GM19467 (cell line): ENCODE data around the gene ZNF831.

Experiments used
- ATAC-seq: cut with Tn5 transposase; IDR thresholded peaks from one replicate; pipeline ENCODE4 v1.9.1; 2021; ENCODE audit warnings: mild to moderate bottlenecking, moderate library complexity; ENCODE audit not compliant: unreplicated experiment

Gene ZNF831

DNA sequence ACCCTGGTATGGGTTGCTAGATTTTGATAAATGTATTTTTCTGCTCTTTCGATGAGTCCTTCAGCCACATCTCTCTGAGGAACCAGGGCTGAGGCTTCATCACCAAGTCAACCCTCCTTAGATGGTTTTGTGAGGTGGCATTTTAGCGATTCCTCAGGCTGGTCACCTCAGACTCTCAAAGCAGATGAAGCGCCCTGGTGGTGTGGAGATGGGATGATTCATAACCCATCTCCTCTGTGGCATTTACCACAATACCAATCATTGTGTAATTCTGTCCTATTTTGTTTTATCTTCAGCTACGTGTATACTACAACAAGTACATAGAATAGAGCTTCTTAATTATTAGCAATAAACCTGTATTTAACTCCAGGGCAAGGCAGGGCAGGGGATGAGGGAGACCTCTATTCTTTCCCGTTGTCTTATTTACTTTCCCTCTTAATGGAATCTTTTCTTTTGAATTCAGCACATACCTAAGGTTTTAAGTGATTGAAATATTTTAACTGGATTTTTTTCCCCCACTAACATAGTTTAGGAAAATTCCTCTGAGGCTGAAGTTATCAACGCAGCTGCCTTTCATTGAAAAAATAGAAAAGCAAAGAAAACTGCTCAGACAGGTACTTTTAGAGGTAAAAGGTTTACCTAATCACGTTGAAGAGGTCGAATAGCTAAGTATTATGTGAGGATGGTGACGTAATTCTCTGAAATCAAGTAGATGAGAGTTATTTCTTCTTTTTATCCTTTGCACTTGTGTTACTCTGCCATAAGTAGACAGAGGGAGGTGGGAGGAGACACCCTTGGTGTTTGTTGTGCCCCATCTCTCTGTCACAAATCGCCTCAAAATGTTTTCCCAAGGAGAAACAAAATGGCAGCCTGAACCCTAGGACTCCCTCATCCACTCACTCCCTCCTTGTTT, 79.3 kb downstream of the ZNF831 start:
- ATAC-seq = no peak

DNA sequence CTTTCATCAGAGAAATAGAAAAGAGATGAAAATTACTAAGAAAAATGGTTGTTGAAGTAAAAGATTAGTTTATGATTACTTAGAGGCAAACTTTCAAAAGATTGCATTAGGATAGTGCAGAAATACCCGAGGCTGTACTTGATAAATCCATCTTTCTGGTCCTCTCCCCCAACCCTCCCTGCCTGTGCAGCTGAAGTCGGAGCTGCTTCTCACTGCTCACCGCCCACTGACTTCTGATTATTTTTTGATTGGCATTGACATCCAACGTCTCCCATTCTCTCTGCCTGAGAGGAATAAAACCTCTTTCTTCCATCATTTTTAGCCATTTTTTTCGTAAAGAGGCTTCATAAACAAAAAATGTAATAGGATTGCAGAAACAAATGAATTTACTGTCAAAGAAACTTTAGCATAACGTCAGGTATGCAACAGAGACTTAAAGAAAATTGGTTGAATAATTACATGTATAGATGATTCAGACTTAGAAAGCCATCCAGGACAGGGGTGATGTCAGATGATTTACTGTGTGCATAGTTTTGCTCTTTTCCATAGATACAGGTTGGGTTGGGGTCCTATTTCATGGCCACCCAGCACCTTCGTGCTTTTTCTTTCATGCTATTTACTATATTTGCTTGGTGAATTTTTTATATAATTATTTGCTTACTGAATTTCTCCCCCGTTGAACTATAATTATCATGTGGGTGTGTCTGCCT, 83.2 kb downstream of the ZNF831 start:
- no peak for ATAC-seq

- no peak for ATAC-seq
Observed at GRCh38 chr20:59247731-59248684, 84.4 kb downstream of the ZNF831 start.

DNA sequence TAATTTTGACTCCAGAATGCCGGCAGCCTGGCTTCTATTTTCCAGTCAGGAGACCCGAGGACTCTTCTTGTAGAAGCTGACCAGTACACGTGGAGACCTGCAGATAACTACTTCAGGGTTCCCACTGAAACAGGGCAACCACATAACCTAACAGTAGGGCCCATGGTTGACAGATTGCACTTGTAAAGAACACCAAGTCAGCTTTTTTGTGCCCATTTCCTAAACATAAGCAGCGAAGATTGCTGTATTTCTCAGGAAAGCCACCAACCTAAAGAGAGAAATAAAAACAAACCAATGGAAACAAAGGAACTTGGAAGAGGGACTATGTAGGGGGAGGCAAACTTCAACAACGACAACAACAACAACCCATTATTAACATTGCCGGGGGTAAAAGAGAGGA, 86.7 kb downstream of the ZNF831 start:
- ATAC-seq = no peak

- ATAC-seq = no peak
Observed at GRCh38 chr20:59253325-59253724, 89.7 kb downstream of the ZNF831 start.

DNA sequence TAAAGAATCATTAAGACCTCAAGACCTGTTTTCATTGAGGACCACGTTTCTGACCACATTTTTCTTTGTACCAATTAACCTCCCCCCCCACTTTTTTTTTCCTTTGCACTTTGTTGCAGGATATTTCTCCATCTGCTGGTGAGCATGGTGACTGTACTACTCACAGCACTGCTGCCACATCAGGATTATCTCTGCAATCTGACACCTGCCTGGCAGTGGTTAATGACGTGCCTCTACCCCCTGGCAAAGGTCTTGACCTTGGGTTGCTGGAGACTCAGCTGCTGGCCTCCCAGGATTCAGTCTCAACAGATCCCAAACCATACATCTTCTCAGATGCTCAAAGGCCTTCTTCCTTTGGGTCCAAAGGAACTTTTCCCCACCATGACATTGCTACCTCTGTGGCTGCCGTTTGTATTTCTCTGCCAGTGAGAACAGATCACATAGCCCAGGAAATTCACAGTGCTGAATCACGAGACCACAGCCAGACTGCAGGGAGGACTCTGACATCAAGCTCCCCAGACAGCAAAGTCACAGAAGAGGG, 90.2 kb downstream of the ZNF831 start:
- ATAC-seq = no peak

GRCh38 chr20:59255256-59255655, 91.6 kb downstream of the ZNF831 start:
- ATAC-seq = no peak

- ATAC-seq = no peak
Observed at GRCh38 chr20:59258221-59258621, 94.6 kb downstream of the ZNF831 start.

- ATAC-seq = no peak
Observed at GRCh38 chr20:59259946-59260345, 96.3 kb downstream of the ZNF831 start.

- no peak for ATAC-seq
Observed at GRCh38 chr20:59265298-59265697, 101.7 kb downstream of the ZNF831 start.

- ATAC-seq = no peak
Observed at GRCh38 chr20:59268870-59269269, 105.2 kb downstream of the ZNF831 start.

- no peak for ATAC-seq
Observed at GRCh38 chr20:59269411-59270025, 105.9 kb downstream of the ZNF831 start.

GRCh38 chr20:59270380-59270779, 106.8 kb downstream of the ZNF831 start:
- no peak for ATAC-seq

DNA sequence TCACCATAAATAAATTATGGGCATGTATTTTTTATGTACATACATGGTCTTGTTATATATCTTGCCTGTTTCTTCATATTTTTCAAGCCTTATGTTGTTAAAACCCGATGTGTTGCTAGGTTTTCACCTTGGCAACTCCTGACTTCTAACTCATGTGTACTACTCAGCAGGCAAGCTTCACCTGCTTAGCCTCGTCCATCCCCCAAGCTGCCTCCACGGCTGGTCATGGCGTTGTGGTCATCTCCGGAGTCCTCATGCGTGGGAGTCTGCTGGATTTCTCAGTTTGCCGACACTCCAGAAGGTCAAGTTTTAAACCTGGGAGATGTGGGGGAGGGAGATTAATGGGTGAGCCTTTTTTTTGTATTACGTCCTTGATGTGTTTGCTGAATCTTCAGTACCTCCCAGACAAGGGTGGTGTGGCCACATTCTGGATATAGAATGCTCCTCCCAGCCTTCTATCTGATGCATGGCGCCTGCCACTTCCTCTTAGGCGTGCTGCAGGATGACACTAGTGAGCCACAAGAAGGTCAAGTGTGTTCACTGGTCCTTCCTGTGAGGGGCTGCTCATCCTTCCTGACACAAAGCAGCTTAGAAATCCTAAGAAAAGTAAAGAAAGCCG, 110.2 kb downstream of the ZNF831 start:
- no peak for ATAC-seq

GRCh38 chr20:59276938-59277337, 113.3 kb downstream of the ZNF831 start:
- ATAC-seq = no peak

DNA sequence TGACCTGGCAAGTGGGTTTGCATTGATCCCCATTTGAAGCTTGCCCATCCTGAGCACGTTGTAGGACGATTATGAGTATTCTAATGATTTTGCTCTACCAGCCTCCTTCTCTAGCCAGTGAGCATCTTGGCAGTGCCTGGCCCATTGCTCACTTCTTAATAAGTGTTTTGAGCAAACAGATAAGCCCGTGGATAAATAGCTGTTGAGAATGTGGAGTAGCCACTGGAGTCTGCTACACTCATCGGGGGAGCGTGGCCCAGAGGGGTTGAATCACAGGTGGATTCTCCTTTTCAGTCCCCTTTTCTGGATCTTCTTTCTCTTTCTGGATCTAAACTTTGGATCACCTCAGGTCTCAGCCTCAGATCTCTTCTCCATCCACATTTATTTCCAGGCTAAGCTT, 120.8 kb downstream of the ZNF831 start:
- ATAC-seq = no peak

DNA sequence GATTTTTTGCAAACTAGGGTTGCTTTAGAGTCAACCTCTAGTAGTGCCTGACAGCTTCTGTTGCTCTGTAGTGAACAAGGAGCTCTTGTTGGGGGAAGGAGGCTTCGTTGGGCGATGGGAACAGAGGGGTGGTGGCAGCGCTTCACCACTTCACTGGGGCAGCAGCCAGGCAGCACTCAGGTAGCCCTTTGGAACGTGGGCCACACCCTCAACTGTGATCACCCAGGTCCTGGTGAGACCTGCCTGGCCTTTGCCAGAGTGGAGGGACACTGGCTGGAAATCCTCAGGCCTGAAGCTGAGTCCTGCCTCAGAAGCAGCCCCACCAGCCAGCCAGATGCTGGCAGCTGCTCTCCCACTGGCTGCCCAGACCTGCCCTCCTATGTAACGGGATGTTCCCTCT, 126.4 kb downstream of the ZNF831 start:
- no peak for ATAC-seq

GRCh38 chr20:59291740-59292383, 128.2 kb downstream of the ZNF831 start:
- no peak for ATAC-seq

DNA sequence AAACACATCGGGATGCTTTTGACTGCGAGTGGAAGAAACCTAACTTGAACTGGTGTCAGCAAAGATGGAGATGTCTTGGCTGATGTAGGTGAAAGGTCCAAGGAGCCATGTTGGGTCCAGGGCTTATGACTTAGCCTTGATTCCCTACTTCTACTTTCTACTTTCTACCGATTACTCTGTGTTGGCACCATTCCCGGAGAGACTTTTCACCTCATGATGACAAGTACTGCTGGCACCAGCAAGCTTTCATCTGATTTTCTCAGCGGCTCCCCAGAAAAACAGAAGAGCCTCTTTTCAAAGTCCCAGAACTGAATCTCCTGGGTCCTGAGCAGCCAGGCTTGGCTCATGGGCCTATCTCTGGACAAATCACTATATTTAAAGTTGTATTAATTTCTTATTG, 131.9 kb downstream of the ZNF831 start:
- ATAC-seq = no peak
